Vagina (tissue), 2 donors: ENCODE measurements around the gene ADI1.

ENCODE experiments used
- POLR2A ChIP-seq, 2 donors: fragments of 450-650 bp; IDR thresholded peaks; one replicate each; pipeline ENCODE4 v1.6.1; 2017; ENCODE audit warnings: antibody characterized with exemption in 2 of 2, mild to moderate bottlenecking in 2 of 2, moderate library complexity in 2 of 2
- POLR2AphosphoS5 ChIP-seq, 2 donors: sonication (generic); formaldehyde crosslinking; IDR thresholded peaks; one replicate each; pipeline ENCODE4 v1.9.0; 2017; ENCODE audit warnings: antibody characterized with exemption in 2 of 2, mild to moderate bottlenecking in 2 of 2, low read depth in 1 of 2; ENCODE audit not compliant: insufficient read depth in 1 of 2

- TF ChIP-seq POLR2AphosphoS5 (IDR thresholded peaks at IDR 0.05; ENCODE audit: insufficient read depth in 1 of 2, low read depth in 1 of 2) (peak in 1 of 2 donors; percentile 73), POLR2A (IDR thresholded peaks at IDR 0.05) (peak in 1 of 2 donors; percentile 72)
Measured at GRCh38 chr2:3519255-3520205, at the start of gene ADI1.
